A549 (cell line): Measurements from ENCODE around the gene CPNE4. TPM values are rescaled to one million over a fixed set of nuclear protein-coding genes. Genes with fewer than 3 reads are reported as not detected.

ENCODE experiments used
- ATAC-seq, 2 experiments: fragments of 200-7000 bp in 1 of 2; fragments of >200 bp in 1 of 2; cut with Nextera tagmentation in 1 of 2; cut with Tn5 transposase in 1 of 2; 3 replicates each; pipeline versions ENCODE4 v1.8.0 to v1.9.1; 2018 to 2020; ENCODE audit warnings: mild to moderate bottlenecking in 1 of 2, moderate library complexity in 1 of 2
- CTCF ChIA-PET: fragments of 300-600 bp; sonication (Branson Sonifier 250); formaldehyde crosslinking; extraction: SDS; loops from one replicate; lab custom pipeline; 2021; ENCODE audit warnings: antibody characterized with exemption, inconsistent platforms; lab: Yijun Ruan, JAX
- POLR2A ChIA-PET: fragments of 350-600 bp; formaldehyde crosslinking; extraction: SDS; loops from one replicate; lab custom pipeline; 2021; ENCODE audit warnings: antibody characterized with exemption, inconsistent platforms; lab: Yijun Ruan, JAX
- DNase-seq, 2 experiments: peaks; one replicate each; pipeline versions ENCODE4 v3.0.0 to v3.0.0-alpha.2; 2011 to 2016; ENCODE audit warnings: low read depth in 1 of 2, low spot score in 1 of 2
- FAIRE-seq: peaks from 2 replicates; lab custom pipeline; 2011; peaks lifted over from hg19 to GRCh38; lab: Jason Lieb, UNC
- H3K27ac ChIP-seq, 2 experiments: fragments of >200 bp; sonication (Bioruptor Twin); formaldehyde crosslinking; 3 replicates each; pipeline ENCODE4 v1.5.1; 2016 to 2017
- H3K4me1 ChIP-seq: fragments of >200 bp; sonication (Bioruptor Twin); formaldehyde crosslinking; 3 replicates; pipeline ENCODE4 v1.6.1; 2016
- H3K4me2 ChIP-seq: fragments of >200 bp; sonication (Bioruptor Twin); formaldehyde crosslinking; 3 replicates; pipeline ENCODE4 v1.6.1; 2016
- H3K4me3 ChIP-seq: fragments of >200 bp; sonication (Bioruptor Twin); formaldehyde crosslinking; 3 replicates; pipeline ENCODE4 v1.5.1; 2016
- H3K9me3 ChIP-seq: fragments of >200 bp; sonication (Bioruptor Twin); formaldehyde crosslinking; 3 replicates; pipeline ENCODE4 v1.6.1; 2016
- ATOH8 ChIP-seq: fragments of 250-450 bp; sonication (Bioruptor Pico); IDR thresholded peaks from 2 replicates; pipeline ENCODE4 v1.5.0; 2020; ENCODE audit warnings: low read depth, mild to moderate bottlenecking, moderate library complexity
- CTCF ChIP-seq: fragments of >200 bp; sonication (Bioruptor Twin); formaldehyde crosslinking; IDR thresholded peaks from 3 replicates; pipeline ENCODE4 v1.5.1; 2016
- EHF ChIP-seq: fragments of 250-450 bp; sonication (Bioruptor Pico); IDR thresholded peaks from 2 replicates; pipeline ENCODE4 v1.5.0; 2020; ENCODE audit warnings: mild to moderate bottlenecking
- EHMT2 ChIP-seq: fragments of 200-600 bp; sonication (generic); IDR thresholded peaks from 2 replicates; pipeline ENCODE4 v1.6.1; 2016; ENCODE audit warnings: antibody characterized with exemption, low read depth, mild to moderate bottlenecking, moderate library complexity
- FOSB ChIP-seq: fragments of 250-450 bp; sonication (Bioruptor Pico); IDR thresholded peaks from 2 replicates; pipeline ENCODE4 v1.5.0; 2020; ENCODE audit warnings: mild to moderate bottlenecking, moderate library complexity
- HOXB13 ChIP-seq: fragments of 250-450 bp; sonication (Bioruptor Pico); IDR thresholded peaks from 2 replicates; pipeline ENCODE4 v1.5.0; 2020; ENCODE audit warnings: low read depth, mild to moderate bottlenecking, moderate library complexity
- HOXB5 ChIP-seq: fragments of 250-450 bp; sonication (Bioruptor Pico); IDR thresholded peaks from 2 replicates; pipeline ENCODE4 v1.5.0; 2020; ENCODE audit warnings: mild to moderate bottlenecking, moderate library complexity
- MAFK ChIP-seq: fragments of 450-650 bp; IDR thresholded peaks from 2 replicates; pipeline ENCODE4 v1.6.1; 2014; ENCODE audit not compliant: partially characterized antibody
- NFE2L2 ChIP-seq: fragments of 150-350 bp; conservative IDR thresholded peaks from 2 replicates; pipeline ENCODE4 v1.6.1; 2014; ENCODE audit warnings: low read length
- RAD21 ChIP-seq, 2 experiments: fragments of >200 bp in 1 of 2; sonication (Bioruptor Twin) in 1 of 2; formaldehyde crosslinking in 1 of 2; IDR thresholded peaks in 1 of 2; conservative IDR thresholded peaks in 1 of 2; 2 replicates in 1 of 2; 3 replicates in 1 of 2; pipeline ENCODE4 v1.6.1; 2012 to 2018; ENCODE audit warnings: inconsistent platforms in 1 of 2
- REST ChIP-seq: fragments of 200-600 bp; sonication (generic); IDR thresholded peaks from 2 replicates; pipeline ENCODE4 v1.6.1; 2016; ENCODE audit warnings: antibody characterized with exemption, mild to moderate bottlenecking, moderate library complexity
- RNF2 ChIP-seq: fragments of 200-600 bp; sonication (generic); IDR thresholded peaks from 2 replicates; pipeline ENCODE4 v1.6.1; 2016; ENCODE audit warnings: low read depth, mild to moderate bottlenecking, antibody characterized with exemption, moderate library complexity, borderline replicate concordance
- SMC3 ChIP-seq: fragments of >200 bp; sonication (Bioruptor Twin); formaldehyde crosslinking; IDR thresholded peaks from 3 replicates; pipeline ENCODE4 v1.6.1; 2018; ENCODE audit warnings: inconsistent platforms
- SREBF2 ChIP-seq: fragments of 450-650 bp; IDR thresholded peaks from 2 replicates; pipeline ENCODE4 v1.6.1; 2014; ENCODE audit warnings: mild to moderate bottlenecking, moderate library complexity
- ZFP36 ChIP-seq: fragments of 450-650 bp; IDR thresholded peaks from 2 replicates; pipeline ENCODE4 v1.6.1; 2014; ENCODE audit warnings: borderline replicate concordance; ENCODE audit not compliant: partially characterized antibody
- ZSCAN20 ChIP-seq: fragments of 250-450 bp; sonication (Bioruptor Pico); IDR thresholded peaks from 2 replicates; pipeline ENCODE4 v1.8.0; 2022; ENCODE audit warnings: mild to moderate bottlenecking, moderate library complexity
- WGBS: methylation state at CpG from one replicate; pipeline ENCODE4 v1.1.6; 2017; ENCODE audit errors: missing lambda C conversion rate; 5-methylcytosine and 5-hydroxymethylcytosine counted together
- polyA minus RNA-seq: library from RNA; depleted of rRNA, polyadenylated mRNA; stranded (reverse); fragments of >200 nt; gene quantifications from 2 replicates; pipeline ENCODE4 v1.2.3, GENCODE V29; 2011; rRNA and poly(A)+ RNA removed
- polyA plus RNA-seq, 4 experiments: library from polyadenylated mRNA; depleted of rRNA in 3 of 4; stranded (reverse); fragments of >200 nt; fragmentation: RNase III in 1 of 4; extraction: RNeasy Plus Mini Kit Qiagen cat#74134 plus additional on column Dnase treatment in 1 of 4; gene quantifications; 2 replicates in 3 of 4; 3 replicates in 1 of 4; pipeline ENCODE4 v1.2.3, GENCODE V29; 2011 to 2017

Gene CPNE4
- polyA plus RNA-seq (2011; rRNA removed): 8.7 and 10.6 TPM in 2 replicates
- 3.3 and 3.7 TPM in 2 replicates for polyA plus RNA-seq (2012; cell fraction: cytosol; rRNA removed)
- polyA plus RNA-seq (2012; cell fraction: nucleus; rRNA removed): 2.8 and 2.9 TPM in 2 replicates
- 3.5 to 4.2 TPM (median 3.6 TPM) in 3 replicates for polyA plus RNA-seq (2017; fragmentation: RNase III; extraction: RNeasy Plus Mini Kit Qiagen cat#74134 plus additional on column Dnase treatment)
- 17.3 and 21.5 TPM in 2 replicates for polyA minus RNA-seq

GRCh38 chr3:132034486-132035464 lies at the start of gene CPNE4:
CPNE4 (minus strand) TSS chr3:132035014.
- Histone ChIP-seq H3K4me1 (peaks cover 29% of the 10 kb centered on the region), H3K9me3 (no peaks in the 10 kb centered on the region), H3K27ac (peak within 1 kb of the TSS; percentile 76 to 81), H3K4me3 (peak within 1 kb of the TSS; percentile 78), H3K4me2 (peak within 1 kb of the TSS; percentile 96)
- POLR2A ChIA-PET: interaction anchor here (1.0 kb wide), 1 partner anchor 100 kb away, joined by 3 read pairs; no protein-coding TSS in a partner anchor
- peak; percentile 50 to 68 for TF ChIP-seq RAD21 (conservative IDR thresholded peaks at IDR 0.05 in 1 of 2, IDR thresholded peaks at IDR 0.05 in 1 of 2)
- peak; percentile 68 for TF ChIP-seq CTCF
- 0 out of 2 replicates have a peak, but pooled peaks have one; percentile 21 for TF ChIP-seq ATOH8 (CRISPR knock-in tag)
- TF ChIP-seq SMC3: peak; percentile 72
- TF ChIP-seq REST: peak; percentile 98
- TF ChIP-seq NFE2L2: no peak
- no peak for TF ChIP-seq ZFP36
- no peak for TF ChIP-seq SREBF2
- TF ChIP-seq HOXB13 (CRISPR knock-in tag): peak; percentile 66; the same call in 1 of the 2 replicates
- TF ChIP-seq ZSCAN20: 0 out of 2 replicates have a peak, but pooled peaks have one; percentile 35
- peak; percentile 62; the same call in 1 of the 2 replicates for TF ChIP-seq HOXB5 (CRISPR knock-in tag)
- no peak for TF ChIP-seq MAFK
- TF ChIP-seq RNF2: no peak
- no peak for TF ChIP-seq FOSB
- TF ChIP-seq EHF (CRISPR knock-in tag): peak; percentile 50; the same call in 1 of the 2 replicates
- TF ChIP-seq EHMT2: peak; percentile 82; the same call in 1 of the 2 replicates
- 3% methylated on average over 32 of the region's 49 CpGs for WGBS
- ATAC-seq: peak; percentile 93 to 99
- FAIRE-seq: no peak
- CTCF ChIA-PET: interaction anchor here (0.5 to 7.5 kb wide), 38 partner anchors 8 to 1005 kb away, joined by 3 to 240 read pairs (median 4); partner anchors contain the start of gene NUDT16
- peak; percentile 83 to 86 for DNase-seq
